GM19238 (cell line): ENCODE results near the gene UTP4.
"Not testable (repeated sequence)": the region's sequence is repeated elsewhere in the genome, so short reads cannot be mapped to it uniquely, and the experiment has no call there.

Experiments used
- DNase-seq: peaks from one replicate; pipeline ENCODE4 v3.0.0; 2011; ENCODE audit warnings: low spot score; ENCODE audit not compliant: insufficient read length

Gene UTP4

DNA sequence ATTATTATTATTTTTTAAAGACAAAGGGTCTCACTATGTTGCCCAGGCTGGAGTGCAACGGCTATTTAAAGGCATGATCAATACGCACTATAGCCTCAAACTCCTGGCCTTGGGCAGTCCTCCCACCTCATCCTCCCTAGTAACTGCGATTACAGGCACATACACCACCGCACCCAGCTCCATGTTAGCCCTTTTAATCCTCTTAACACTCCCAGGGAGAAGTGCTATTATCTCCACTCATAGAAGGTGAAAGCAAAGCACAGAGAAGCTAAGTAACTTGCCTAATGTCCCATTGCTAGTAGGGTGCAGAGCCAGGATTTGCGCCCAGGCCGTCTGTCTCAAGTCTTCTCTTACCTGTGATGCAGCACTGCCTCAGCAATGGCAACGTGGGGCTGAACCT is 22.0 kb upstream of the UTP4 start:
- DNase-seq, result no peak

DNA sequence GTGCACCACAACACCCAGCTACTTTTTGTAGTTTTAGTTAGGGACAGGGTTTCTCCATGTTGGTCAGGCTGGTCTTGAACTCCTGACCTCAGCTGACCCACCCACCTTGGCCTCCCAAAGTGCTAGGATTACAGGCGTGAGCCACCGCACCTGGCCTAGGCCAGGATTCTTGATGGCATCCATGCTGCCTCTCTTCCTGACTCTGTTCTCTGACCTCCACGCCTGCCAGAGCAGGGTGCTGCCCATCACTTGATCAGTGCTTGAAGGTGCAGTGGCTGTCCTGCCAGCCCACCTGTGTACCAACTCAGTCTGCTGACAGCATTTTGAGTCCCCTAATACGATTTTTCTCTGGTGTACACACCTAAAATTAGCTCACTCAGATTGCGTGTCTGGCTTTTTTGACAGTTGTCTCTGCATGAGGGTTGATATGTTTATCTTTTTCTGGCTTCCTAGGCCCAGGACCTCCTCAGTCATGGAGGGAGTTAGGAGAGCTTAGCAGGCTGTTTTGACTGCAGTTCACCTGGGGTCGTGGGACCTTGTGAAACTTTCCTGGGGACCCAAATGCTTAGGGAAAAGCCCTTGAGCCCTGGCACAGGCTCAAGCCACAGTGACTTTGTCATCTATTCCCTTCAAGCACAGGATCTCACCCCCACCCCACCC is 21.1 kb upstream of the UTP4 start:
- DNase-seq, result no peak

DNA sequence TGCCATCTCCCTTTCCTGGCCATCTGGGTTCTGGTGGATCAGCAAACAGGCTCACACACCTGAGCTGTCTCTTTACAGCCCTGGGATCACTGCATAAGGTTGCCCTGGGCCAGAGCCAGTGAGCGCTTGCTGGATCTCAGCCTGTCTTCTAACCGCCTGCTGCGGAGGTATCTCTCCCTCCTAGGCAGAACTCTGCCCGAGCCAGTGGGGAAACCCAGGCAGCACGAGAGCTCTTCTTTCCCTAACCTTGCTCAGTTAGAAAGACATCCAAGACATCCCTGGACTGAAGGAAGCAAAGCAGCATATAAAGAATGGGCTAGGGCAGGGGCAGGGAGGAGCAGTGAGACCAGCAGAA is 20.6 kb upstream of the UTP4 start:
- DNase-seq, result no peak

DNA sequence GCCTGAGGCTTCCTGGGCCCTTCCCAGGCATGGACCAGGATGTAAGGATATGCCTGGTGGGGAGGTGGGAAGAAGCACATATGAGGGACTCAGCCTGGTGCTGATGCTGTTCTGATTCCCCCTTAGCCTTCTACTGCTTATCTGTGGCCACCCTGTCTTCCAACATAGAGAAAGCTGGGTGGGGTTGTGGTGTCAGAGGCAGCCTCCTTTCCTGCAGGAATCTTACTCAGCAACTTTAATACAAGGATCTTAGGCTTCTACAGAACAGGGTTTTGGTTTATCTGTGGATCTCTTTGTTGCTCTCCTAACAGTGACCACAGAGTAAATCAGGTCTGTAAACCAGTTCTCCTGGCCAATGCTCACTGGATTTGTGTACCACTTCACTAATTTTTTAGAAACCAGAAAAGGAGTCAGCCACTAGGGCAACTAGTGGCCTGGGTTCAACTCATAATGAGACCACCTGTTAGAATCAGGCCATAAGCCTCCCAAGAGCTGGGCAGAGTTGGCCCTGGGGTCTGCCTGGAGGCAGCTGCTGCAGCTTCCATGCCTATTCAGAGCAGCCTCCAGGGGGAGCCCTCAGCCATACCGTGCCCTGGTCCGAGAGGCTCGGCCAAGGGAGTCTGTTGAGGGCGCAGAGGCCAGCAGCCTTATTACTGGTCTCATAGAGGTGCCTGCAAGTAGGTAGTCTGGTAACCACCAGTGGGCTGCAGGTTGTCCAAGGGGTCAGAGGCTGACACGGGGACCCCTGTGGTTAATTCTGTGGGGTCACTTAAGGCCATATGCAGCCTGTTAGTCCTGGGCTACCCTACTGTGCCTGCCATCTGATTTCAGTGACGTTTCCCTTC is 19.9 kb upstream of the UTP4 start:
- peak; percentile 73 for DNase-seq

DNA sequence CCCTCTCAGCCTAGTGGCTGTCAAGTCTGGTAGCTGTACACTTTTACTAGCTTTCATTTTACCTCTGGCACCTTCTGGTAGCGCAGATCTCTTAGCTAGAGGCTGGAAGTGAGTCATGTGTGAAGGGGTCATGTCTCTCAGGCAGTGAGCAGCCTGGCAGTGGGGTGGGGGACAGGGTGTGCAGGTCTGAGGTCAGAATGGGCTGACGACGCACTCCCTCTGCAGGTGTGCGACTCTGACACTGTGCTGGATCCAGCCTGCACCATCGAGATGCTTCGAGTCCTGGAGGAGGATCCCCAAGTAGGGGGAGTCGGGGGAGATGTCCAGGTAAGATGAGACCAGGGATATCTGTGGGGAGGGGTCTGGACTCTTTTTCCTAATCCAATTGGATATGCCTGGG is 19.2 kb upstream of the UTP4 start:
- no peak for DNase-seq

DNA sequence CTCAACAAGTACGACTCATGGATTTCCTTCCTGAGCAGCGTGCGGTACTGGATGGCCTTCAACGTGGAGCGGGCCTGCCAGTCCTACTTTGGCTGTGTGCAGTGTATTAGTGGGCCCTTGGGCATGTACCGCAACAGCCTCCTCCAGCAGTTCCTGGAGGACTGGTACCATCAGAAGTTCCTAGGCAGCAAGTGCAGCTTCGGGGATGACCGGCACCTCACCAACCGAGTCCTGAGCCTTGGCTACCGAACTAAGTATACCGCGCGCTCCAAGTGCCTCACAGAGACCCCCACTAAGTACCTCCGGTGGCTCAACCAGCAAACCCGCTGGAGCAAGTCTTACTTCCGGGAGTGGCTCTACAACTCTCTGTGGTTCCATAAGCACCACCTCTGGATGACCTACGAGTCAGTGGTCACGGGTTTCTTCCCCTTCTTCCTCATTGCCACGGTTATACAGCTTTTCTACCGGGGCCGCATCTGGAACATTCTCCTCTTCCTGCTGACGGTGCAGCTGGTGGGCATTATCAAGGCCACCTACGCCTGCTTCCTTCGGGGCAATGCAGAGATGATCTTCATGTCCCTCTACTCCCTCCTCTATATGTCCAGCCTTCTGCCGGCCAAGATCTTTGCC is 18.0 kb upstream of the UTP4 start:
- no peak for DNase-seq

DNA sequence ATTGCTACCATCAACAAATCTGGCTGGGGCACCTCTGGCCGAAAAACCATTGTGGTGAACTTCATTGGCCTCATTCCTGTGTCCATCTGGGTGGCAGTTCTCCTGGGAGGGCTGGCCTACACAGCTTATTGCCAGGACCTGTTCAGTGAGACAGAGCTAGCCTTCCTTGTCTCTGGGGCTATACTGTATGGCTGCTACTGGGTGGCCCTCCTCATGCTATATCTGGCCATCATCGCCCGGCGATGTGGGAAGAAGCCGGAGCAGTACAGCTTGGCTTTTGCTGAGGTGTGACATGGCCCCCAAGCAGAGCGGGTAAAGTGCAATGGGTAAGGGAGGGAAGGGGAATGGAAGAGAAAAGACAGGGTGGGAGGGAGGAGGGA is 17.5 kb upstream of the UTP4 start:
- no peak for DNase-seq

DNA sequence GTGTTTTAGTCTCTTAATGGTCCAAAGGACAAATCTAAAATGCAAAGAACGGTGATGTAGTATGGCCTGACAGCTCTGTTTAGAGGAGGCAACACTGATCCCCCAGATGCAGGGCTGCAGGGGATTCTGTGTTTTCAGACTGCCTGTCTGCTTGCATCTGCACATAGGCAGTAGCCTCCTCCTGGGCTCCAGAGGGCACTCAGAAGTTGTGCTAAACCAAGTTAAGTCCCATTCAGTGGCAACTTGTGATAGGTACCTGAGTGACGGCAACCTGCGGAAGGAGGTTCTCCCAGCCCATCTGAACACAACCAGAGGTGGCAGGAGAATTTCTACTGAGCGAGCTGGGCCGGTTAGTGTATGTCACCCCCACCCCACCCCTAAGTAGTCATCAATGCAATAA is 17.1 kb upstream of the UTP4 start:
- no peak for DNase-seq

DNA sequence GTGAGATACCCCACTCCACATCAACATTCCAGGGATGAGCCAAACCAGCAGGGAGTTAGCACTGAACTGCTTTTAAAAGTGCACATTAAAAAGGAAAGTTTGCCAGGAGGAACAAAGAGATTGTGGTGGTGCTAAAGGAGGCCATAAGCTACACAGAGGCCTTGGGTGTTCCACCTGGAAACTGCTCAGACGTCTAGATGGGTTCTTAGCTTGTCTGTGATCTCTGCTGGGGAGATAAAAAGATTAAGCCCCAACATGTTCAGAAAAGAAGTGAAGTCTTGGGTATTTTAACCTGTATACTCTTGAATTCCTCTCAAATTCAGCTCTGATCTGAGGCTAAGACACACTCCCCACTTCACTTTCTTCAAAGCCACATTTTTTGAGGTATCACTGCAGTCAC is 16.6 kb upstream of the UTP4 start:
- DNase-seq, result no peak

DNA sequence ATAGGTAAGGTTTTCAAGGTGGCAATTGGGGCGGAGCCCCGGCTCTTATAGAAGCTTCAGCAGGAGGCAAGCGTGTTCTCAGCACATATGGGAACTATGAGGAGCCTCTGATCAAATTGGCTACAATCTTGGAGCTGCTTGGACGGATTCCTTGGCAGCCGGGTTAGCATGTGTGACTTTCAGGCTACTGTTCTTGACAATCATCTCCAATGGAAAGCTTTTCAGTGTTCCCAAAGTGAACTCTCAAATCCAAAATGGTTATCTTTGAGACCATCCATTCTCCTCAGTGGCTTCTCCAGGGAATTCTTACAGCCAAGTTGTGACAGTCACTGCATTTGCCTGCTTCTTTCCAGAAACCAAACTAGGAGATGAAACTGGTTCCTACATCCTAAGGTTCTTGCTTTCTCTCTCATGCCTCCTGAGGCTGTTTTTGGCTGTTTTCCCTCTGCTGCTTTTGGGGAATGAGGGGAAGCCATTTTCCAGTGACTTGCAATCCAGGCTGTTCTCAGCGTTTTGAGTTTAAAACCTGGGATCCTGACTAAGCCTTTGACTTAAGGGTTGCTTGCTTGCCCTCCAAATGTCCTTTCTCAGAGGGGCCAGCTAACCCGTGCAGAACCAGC is 16.1 kb upstream of the UTP4 start:
- DNase-seq, result no peak

DNA sequence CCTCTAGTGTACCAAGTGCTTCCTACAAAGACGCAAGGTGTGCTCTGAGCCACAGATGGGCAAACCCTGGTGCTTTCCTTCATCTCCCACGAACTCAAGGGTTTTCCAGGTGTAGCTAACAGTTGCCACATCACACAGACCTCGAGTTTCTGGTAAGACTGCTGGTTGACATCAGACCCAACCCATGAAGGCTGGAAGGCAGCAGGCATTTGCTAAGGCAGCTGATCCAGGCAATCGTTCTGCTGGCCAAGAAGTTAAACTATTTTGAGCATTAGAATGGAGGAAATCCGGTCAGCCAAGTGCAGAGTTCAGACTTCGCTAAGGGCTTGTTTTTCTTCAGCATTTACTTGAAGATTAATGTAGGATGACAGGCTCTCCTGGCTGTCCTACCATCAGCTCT is 15.5 kb upstream of the UTP4 start:
- no peak for DNase-seq

DNA sequence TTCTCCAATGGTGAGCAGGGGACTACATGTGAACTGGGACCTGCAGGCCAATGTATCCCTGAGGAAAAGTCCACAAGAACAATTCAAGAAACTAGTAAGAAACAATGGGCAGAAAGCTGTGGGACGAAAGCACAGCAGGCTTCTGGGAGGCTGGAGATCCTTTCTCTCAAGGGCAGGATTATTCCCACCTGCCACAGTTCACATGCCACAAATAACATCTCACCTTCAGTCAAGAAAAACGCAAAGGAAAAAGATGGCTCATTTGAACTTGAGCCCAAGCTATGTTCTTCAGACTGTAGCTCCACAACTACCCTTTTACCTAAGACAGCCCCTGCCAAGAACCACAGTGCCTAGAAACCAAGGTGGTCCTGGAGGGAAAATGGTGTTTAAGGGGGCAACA is 14.0 kb upstream of the UTP4 start:
- no peak for DNase-seq

DNA sequence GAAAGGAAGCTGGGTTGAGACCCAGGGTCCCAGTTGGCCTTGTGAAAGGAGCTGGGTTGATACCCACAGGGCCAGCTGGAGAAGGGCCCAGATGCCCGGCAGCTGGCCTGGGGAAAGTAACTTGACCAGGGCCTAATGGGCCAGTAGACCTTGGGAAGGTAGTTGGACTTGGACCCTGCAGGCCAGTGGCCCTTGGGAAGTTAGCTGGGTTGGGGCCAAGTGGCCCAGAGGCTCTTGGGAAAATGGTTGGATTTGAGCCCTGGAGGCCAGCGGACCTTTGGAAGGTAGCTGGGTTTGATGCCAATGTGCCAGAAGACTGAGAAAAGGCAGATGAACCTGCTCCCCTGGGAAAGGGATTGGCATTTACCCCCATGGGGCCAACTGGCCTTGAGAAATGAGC is 13.5 kb upstream of the UTP4 start:
- no peak for DNase-seq

DNA sequence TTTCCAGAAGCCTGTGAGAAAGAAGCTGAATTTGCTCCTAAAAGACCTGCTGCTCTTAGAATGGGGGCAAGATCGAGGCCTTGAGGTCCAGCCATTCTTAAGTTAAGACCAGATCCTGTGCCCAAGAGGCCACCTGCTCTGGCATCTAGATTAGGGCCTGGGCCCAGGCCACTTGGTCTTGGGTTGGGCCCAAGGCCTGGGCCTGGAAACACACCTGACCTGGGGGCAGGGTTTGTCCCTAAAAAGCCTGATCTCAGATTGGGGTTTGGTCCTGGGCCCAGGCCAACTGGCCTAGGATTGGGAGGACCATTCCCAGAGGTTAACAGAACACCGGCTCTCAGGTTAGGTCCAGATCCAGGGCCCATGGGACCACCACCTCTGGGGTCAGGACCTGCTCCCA is 12.9 kb upstream of the UTP4 start:
- DNase-seq, result no peak

DNA sequence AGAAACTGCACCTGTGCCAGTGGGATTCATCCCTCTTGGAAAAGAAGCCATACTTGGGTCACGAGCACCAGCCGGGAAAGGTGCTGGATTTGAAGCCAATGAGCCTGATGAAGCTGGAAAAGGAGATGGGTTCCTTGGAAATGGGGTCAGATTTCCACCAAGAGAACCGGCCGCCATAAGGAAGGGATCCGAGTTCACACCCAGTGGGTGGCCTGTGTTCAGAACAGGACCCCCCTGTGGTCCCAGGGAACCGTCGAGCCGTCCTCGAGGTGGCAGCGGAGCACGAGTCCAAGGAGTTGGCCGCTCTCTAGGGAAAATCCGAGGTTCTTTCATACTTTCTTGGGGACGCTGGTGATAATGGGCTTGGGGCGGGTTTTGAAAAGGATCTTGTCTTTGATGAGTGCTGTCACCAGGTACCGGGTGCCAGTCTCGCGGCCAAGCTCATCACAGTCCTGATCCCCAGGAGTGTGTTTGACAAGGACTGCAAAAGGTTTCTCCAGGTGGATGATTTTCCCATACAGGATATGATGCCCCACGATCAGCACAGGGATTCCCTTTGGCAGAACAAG is 12.3 kb upstream of the UTP4 start:
- no peak for DNase-seq

DNA sequence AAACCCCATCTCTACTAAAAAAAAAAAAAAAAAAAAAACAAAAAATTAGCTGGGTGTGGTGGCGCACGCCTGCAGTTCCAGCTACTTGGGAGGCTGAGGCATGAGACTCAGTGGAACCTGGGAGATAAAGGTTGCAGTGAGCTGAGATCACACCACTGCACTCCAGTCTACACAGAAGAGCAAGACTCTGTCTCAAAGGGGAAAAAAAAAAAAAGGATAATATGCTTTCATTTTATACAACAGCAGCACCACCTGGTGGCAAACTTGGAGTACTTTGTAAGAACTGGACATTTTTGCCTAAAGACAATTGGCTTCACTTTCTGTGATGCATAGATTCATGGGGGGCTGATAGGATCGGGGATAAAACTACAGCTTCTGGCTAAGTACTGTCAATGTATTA is 8.5 kb upstream of the UTP4 start:
- DNase-seq, result peak; percentile 45

DNA sequence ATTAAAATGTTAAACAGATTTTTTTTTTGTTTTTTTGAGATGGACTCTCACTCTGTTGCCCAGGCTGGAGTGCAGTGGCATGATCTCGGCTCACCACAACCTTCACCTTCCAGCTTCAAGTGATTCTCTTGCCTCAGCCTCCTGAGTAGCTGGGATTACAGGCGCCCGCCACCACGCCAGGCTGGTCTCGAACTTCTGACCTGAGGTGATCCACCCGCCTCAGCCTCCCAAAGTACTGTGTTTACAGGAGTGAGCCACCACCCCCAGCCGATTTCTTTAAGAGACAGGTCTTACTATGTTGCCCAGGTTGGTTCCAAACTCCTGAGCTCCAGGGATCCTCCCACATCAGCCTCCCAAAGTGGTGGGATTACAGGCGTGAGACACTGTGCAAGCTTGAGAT is 8.0 kb upstream of the UTP4 start:
- not testable (repeated sequence) for DNase-seq

DNA sequence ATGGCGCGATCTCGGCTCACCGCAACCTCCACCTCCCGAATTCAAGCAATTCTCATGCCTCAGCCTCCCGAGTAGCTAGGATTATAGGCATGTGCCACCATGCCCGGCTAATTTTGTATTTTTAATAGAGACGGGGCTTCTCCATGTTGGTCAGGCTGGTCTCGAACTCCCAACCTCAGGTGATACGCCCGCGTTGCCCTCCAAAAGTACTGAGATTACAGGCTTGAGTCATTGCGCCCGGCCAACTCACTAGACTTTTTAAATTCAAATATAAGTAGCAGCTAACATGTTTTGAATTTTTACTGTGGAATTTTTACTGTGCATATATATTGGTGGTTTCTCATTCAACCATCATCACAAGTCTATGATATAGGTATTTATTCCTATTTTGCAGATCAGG is 7.5 kb upstream of the UTP4 start:
- DNase-seq, result not testable (repeated sequence)

DNA sequence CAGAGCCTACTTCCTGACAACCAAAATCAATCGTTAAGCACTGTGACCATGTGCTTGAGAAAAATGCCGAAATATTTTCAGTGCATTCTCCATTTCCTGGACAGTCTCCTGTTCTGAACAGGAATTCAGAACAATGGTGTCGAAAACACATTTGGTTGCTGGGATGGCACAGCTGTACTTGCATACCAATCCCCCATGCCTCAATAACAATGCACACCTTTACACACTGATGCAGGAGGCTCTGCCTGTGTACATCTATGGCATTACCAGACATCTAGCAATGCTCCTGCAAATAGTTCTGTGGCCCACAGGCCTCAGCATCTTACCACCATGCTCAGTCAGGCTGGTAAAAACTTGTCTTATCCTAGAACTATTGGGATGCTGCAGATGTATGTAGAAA is 6.2 kb upstream of the UTP4 start:
- no peak for DNase-seq

DNA sequence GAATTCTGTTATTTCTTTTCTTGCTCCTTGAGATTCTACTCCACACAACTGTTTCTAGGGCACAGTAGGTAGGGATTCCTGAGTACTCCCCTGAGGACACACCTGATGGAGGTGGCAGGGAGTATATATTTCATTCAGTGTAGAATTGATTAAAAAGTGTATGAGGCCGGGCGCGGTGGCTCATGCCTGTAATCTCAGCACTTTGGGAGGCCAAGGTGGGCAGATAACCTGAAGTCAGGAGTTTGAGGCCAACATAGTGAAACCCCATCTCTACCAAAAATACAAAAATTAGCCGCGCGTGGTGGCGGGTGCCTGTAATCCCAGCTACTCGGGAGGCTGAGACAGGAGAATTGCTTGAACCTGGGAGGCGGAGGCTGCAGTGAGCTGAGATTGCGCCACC is 5.6 kb upstream of the UTP4 start:
- not testable (repeated sequence) for DNase-seq

DNA sequence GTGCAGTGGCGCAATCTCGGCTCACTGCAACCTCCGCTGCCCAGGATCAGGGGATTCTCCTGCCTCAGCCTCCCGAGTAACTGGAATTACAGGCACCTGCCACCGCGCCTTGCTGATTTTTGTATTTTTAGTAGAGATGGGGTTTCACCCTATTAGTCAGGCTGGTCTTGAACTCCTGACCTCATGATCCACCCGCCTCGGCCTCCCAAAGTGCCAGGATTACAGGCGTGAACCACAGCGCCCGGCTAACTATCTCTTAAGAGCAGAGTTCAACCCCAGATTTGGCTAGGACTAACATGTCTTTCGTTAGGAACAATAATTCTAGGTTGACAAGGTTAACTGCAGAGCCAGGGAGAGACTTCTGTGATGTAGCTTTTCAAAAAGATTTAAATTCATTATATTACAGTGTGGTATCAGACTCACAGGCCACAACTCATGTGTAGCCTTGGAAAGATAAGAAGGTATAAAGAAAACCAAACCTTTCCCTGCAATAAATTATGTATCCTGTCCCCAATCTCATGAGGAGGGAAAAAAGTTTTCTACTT is 4.4 kb upstream of the UTP4 start:
- no peak for DNase-seq

DNA sequence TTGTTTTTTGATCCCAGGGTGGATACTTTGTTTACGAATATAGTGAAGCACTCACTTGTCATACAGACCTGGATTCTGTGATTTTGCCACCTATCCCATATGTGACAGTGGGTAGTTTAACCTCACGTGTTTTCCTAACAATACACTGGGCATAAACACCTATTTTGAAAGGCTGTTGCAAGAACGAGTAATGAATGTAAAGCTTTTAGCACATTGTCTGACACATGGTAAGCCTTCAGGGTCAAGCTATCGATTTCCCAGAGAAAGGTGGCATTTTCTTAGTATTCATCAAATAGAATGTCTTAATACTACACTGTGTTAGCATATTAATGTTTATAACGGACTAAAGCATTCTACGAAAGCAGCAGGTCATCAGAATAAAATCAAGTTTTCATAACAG is 2.0 kb upstream of the UTP4 start:
- no peak for DNase-seq
